Measurements from ENCODE around the gene SBF1.

GRCh38 chr22:50403701-50404101 is 71.1 kb downstream of the SBF1 start:
- TF ChIP-seq POLR2A (IDR thresholded peaks at IDR 0.05) (no peak), CTCF (IDR thresholded peaks at IDR 0.05) (no peak)
